Stimulated activated CD8-positive, alpha-beta memory T cell treated with anti-CD3 and anti-CD28 coated beads, Interleukin-15, amount 100 ng/mL, for 1 hour (primary cell): ENCODE results near the gene BEAN1.
A peak's percentile ranks its signal among the peaks of the same experiment; 100 is the strongest.
"Not testable (repeated sequence)": the region's sequence is repeated elsewhere in the genome, so short reads cannot be mapped to it uniquely, and the experiment has no call there.

Source experiments
- DNase-seq: peaks from one replicate; pipeline ENCODE4 v3.0.0-alpha.2; 2020; ENCODE audit warnings: low read depth

Gene BEAN1

DNA sequence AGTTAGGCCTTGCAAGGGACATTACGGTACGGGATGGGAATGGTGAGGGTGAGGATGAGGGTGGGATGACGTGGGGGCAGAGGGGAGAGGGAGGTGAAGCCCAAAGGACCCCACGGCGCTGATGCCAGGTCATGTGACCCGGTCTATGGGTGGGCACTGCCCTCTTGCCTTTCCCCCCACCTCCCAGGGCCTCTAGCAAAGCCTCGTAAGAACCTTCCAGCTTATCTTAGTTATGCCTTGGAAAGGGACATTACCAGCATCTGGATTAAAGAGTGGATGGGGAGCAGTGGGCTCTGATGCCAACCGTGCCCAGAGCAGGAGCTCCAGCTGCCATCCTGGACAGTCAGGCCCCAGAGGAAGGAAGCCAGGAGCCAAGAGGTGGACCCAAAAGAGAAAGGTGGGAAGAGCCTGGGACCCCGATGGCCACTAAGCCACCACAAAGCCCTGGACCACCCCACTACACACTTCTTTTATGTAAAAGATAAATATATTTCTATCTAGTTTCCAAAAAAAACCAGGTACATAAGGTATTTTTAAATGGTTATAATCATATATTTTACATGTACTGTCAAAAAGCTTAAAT lies 81.9 kb downstream of the BEAN1 start:
- no peak for DNase-seq

DNA sequence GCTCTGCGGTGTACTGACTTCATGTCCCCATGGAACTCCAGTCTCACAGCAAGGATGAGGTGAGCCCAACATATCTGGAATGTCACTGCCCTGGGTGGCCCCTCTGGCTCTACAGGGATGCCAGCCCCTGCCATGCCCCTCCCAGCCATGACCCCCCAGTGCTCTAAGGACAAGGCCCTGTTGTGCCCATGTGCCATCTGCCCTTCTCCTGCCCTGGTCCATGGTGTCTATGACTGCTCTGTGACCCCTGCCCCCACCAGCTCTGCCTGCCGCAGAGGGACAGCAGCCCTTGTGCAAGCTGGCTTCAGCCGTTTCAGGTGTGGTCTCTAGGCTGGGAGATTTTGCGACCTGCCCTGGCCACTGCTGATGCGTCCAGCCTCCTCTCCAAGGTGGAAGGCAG lies 82.5 kb downstream of the BEAN1 start:
- no peak for DNase-seq

DNA sequence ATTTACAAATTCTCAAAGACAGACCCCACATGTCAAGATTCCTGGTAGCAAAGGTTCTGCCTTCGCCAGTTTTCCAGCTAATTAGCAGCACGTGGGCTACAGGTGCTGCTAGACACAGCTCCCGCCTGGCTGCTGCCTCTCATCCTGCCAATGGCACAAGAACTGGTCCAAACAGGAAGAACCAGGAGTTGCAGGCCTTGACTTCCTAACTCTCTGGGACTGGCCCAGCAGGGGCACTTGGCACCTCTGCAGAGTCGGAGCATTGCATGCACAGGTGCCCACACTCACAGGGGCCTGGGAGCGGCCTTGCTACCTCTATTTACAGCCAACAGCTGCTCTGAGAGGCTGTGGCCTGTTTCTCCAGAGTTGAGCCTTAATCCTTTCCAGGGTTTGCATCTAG lies 83.2 kb downstream of the BEAN1 start:
- DNase-seq, result no peak

DNA sequence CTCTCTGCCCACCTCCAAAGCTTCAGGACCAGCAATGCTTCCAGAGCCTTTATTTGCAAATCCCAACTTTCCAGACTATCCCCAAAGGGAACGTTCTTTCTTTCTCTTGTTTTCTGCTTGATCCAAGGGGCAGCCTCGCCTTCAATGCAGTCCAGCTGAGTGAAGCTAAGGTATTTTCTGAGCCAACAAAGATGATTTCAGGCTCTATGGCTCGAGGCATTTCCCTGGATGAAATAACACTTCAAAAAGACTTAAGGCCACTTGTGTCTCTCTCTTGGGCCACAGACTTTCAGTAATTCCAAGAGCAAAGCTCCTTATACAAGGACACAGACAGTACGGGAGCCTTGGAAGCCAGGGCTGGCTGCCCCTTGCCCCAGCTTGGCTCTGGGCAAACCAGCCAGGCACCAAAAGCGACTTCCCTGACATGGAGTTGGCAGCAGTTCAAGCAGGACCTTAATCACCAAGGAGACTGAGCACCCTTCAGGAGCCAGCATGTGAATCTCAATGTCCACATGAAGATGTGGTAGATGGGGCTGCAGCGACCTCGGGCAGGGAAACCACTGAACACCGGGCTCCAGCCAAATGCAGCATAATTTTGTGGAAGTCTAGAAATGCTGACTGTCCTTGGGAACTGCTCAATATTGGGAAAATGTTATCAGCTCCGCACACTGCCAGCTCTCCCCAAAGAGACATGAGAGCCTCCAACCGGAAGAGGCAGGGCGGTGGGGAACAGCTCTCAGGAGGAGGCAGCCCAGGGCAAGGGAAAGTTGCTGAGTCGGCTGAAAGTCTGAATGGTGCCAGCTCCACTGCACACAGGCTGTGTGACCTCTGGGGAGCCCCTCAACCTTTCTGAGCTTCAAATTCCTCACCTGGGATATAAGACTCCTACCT lies 83.9 kb downstream of the BEAN1 start:
- DNase-seq, result no peak

DNA sequence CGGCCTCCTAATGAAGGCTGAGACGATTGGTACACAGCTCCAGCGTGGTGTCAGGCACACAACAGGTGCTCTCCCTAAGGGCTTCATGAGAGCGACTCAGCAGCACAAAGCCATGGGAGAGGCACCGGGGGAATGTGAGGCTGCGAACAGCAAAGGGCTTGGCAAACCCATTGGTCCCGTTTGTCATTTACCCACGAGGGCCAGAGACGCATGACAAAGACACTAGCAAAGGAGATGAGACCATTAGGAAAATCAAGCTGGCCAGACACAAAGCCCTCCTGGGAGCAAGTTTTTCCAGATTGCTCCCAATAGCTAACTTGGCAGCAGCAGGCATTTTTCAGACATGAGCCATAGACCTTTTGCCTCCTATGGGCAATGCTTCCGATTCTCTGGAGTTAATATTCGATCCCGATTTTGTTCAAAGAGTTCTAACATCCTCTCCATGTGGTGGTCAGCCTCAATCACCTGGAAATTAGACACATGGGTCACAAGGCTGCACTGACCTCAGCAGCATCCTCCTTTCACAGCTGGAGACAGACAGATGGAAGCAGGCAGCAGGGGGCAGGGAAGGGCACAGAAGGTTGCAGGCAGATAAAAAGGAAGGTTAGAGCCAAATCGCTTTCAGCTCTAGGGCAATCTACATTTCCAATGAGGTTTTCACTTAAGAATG lies 84.6 kb downstream of the BEAN1 start:
- DNase-seq, result no peak

DNA sequence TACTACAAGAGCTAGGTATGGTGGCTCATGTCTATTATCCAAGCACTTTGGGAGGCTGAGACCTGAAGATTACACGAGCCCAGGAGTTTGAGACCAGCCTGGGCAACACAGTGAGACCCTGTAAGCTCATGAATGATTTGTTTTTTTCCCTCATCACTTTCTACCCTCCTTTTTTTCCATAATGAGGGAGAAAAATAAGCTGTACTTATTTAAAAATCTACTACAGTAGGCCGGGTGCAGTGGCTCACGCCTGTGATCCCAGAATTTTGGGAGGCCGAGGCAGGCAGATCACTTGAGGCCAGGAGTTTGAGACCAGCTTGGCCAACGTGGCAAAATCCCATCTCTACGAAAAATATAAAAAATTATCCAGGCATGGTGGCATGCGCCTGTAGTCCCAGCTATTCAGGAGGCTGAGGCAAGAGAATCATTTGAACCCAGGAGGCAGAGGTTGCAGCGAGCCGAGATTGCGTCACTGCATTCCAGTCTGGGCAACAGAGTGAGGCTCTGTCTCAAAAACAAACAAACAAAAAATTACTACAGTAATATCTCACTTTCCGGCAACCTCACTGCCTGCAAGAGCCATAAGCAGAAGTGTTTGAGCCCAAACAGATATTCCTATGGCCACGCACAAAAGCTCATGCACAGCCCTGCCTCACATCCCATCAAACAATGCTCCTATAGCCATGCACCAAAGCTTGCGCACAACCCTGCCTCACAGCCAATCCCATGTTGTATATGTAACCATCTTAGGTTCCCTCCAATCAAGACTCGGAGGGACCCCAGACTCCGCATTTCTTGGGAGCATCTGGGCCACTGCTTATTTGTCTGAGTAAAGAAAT lies 85.4 kb downstream of the BEAN1 start:
- no peak for DNase-seq

DNA sequence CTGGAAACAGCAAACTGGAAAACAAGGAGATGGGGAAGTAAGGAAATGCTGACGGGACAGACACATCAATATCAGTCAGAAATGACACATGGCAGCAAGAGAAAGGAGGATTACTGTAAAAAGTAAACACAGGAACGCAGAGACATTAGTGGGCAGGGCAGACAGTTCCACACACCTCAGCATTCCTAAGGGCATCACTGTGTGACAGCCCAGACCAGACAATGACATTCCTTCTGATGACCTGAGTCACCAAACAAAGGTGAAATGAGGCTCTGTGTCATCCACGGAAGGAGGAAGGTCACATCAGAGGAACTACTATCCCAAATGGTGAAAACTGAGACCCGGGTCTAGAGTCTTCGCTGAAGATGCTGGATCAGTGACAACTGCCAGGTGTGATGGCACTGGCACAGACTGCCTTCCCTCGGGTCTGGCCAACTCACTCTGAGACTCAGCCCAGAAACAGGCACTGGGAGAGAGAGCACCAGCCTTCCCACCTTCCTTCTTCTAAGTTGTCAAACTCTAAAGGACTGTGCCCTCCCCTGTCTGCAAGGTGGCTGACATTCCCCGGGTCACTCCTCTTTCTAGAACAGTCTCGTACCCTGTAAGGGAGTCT lies 86.1 kb downstream of the BEAN1 start:
- DNase-seq, result no peak

DNA sequence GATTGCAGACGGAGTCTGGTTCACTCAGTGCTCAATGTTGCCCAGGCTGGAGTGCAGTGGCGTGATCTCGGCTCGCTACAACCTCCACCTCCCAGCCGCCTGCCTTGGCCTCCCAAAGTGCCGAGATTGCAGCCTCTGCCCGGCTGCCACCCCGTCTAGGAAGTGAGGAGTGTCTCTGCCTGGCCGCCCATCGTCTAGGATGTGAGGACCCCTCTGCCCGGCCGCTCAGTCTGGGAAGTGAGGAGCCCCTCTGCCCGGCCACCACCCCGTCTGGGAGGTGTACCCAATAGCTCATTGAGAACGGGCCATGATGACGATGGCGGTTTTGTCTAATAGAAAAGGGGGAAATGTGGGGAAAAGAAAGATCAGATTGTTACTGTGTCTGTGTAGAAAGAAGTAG lies 87.3 kb downstream of the BEAN1 start:
- not testable (repeated sequence) for DNase-seq

DNA sequence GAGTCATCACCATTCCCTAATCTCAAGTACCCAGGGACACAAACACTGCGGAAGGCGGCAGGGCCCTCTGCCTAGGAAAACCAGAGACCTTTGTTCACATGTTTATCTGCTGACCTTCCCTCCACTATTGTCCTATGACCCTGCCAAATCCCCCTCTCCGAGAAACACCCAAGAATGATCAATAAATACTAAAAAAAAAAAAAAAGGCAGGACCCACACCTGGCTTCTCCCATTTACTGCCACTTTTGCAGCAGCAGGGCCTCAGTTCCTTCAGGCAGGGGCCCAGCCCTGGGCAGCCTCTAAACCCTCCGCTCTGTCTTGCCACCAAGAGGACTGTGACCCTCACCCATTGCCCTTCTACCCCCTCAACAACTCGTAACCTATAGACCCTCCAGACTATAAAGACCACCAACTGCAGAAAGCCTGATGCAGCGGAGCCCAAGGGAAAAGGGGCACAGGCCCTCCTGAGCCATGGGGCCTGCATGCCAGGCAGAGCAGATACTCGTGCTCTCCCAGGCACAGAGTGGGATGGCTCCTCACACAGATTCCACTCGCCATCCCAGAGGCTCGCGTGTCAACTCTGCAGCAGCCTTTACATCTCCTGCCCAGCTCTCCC lies 88.0 kb downstream of the BEAN1 start:
- DNase-seq, result not testable (repeated sequence)

DNA sequence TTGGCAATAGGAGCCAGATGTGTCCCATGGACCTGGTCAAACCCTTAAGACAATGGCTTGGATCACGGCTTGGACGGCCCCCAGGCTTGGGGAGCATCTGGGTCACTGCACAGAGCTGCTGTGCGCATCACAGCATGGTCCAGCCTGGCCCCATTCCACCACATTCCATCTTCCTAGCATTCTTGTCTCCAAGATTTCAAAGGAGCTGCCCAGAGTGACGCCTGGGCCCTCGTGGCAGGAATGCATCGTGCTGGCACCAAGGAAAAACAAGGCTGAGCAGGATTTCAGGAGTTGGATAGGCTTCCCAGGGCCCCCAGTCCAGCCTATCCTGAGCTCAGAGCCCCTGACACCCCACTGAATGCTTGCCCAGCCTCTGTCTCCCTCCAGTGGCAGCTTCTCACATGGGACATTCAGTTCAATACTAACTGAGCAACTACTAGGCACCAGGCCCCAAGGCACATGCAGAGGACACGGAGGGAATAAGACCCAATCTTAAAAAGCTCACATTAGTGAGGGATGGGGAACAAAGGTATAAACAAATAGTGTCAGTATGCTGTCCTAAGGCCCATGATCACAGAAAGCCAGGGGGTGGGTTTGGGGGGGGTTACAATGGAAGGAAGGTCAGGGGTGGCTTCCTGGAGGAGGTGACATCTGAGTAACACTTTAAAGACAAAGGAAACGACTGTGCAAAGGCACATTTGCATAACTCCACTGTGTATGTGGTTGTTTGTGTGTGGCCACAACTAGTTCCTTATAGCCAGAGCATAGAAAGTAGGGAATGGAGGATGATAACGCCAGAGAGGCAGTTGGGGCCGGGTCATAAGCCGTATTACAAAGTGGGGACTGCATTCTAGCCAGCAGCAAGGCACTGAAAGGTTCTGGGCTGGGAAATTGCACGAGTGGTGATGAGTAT lies 88.8 kb downstream of the BEAN1 start:
- no peak for DNase-seq

DNA sequence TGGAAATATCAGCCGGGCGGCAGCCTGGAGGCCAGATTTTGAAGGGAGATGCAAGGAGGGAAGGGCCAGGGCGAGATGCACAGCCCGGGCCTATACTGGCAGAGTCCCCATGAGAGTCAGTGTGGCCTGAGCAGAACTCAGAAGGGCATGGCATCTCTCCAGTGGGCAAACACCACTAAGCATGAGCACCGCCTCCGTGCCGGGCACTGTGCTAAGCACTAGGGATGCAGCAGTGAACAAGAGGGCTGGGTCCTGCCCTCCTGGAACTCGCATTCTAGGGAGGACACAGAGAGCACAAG lies 89.4 kb downstream of the BEAN1 start:
- no peak for DNase-seq

DNA sequence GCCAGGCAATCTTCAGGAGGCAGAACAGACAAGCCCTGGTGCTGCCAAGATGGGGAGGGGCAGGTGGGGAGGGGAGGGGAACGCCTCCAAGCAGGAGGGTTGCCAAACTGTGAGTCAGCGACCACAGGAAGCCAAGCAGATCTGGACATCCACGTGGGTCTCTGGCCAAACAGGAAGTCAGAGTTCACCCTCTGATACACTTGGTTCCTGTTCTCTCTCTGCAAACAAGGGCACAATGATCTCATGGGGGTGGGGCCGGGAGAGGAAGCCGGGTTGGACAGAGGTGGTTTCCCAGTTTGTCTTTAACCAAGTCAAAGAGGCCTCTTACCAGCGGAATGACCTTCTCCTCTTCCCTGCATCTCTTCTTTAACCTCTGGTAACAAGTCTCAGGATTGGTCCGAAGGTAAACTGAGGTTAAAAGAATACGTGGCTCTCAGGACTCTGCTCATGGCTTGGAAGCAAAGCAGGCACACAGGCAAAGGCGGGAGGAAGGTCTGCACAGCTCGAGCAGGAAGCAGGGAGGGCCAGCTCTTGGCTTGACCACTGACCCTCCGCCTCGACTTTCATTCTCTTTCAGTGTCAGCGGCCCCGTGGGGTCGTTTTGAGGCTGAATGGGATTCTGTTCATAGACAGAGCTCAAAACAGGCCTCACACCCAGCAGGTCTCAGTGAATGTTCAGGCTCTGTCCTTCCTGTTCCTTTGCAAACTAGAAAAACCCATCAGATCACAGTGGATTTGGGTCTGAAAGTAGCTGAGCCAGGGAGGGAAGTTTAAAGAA lies 89.9 kb downstream of the BEAN1 start:
- peak; percentile 50 for DNase-seq

DNA sequence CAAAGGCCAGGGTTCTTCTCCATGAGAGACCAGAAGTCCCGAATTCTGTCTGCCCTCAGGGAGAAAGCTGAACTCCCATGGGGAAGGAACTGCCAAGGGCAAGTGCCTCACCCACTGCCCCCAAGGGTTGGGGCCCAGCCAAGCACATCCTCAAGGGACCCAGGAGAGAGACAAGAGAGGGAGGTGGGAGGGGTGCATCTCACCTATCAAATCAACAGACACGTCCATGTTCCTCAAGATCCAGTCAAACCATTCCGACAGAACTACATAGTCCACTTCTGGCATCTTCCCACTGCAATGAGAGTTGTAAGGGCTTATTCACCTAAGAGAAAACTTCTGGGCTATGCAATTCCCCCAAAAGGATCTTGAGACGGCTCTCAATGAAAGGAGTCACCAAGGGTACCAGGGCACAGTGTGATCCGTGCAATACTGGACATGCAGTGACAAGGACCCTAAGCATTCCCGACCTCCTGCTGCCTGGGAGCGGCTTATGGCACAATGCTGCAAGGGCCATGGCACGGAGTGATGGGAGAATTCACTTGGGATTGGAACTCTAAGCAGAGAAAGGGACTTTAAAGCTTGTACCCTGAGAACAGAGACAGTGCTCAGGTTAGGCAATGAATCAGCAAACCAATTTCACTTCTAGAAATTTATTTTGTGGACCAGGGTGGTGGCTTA lies 90.6 kb downstream of the BEAN1 start:
- DNase-seq, result no peak

DNA sequence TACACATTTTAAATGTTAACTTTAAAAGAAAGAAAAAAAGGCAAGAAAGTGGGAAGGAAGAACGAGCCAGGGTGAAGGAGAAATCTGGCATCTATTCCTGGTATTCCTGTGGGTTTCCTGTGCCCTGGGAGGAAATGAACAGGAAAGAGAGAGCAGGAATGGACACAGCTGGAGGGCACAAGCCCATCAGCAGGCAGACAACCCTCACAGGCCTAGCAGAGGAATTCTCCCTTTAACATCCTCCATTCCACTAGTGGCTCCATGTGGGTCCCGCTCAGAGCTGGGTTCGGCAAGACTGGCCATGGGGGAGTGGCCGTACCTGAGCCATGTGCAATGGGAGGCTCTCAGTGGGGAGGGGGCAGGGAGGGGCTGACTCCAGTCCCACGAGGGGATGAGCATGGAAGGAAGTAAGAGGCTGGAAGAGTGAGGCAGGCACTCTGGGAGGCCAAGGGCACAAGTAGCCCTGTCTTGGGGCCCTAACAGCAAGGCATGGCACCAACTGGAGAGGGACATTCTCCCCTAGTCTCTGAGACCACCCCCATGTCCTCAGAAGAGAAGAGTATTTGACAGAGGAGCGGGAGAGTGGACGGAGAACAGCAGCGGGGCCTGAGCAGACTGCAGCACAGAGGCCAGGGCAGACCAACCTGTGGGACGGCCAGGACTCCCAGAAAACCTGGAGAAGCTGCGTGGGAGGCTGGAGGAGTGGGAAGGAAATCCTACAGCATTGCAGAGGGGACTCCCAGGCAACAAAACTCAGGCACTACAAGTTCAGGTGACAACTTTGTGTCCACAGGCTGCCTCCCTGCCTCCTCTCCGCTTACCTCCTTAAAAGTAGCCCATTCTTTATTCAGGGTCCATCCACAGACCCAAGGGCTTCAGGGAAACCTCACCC lies 92.6 kb downstream of the BEAN1 start:
- no peak for DNase-seq

DNA sequence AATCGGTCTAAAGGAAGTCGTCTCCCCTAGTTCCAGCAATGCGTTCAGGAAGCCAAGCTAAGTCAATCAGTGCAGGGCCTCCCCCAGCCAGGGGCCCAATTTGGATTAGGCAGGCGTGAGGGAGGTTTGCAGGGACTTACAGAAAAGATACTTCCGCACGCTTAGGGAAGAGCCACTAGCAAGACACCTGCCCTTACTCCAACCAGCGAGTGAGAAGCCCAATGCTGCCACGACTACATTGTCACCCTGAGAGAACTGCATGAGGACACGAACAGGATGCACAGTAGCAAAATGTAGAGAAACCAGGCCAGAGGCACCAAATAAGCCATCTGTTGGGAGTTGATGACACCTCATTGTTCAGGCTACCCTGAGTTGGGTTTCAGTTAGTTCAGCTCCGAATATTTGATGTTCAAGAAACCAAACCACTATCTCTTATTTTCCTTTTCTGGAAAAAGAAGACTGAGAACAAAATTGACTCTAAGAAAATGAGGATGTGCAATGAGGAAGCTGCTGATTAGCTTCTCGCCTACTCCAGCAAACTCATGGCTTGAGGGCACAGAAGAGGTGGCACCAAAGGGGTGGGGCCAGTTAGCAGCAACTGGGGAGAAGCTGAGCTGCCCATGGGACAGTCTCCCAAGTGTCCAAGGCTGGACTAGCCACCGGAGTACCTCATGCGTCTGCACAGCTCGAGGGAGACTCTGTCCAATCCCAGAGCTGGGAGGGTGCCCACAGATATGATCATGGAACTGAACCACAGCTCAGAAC lies 93.5 kb downstream of the BEAN1 start:
- DNase-seq, result no peak

DNA sequence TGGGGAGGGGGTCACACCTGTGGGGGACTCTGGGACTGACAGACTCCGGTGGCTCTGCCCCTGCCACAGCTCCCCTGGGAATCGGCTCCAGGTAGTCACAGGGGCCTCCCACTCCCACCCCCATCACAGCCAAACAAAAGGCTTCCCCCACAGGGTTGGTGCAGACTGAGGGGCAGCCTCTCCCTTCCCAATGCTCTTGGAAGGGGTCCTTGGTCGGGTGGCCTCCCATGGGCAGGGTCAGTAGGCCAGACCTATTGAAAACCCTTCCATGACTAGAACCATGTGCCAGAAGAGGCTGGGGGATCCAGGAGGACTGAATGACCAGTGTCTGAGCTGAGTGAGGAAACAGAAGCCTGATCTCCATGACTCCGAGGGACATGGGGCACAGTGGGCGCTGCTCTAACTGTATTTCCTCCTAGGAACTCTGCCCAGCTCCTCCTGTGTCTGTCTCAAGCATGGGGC lies 94.2 kb downstream of the BEAN1 start:
- DNase-seq, result no peak
